SK-N-MC (cell line): ENCODE results near the gene LRRC8B.

ENCODE experiments used
- DNase-seq: peaks from one replicate; pipeline ENCODE4 v3.0.0-alpha.2; 2011; ENCODE audit warnings: low read depth, low spot score
- H3K27ac ChIP-seq: fragments of 200-600 bp; sonication (generic); 2 replicates; pipeline ENCODE4 v1.5.1; 2016; ENCODE audit warnings: mixed run types
- H3K36me3 ChIP-seq: fragments of 200-600 bp; sonication (generic); 2 replicates; pipeline ENCODE4 v1.6.1; 2017; ENCODE audit warnings: antibody characterized with exemption, low read length, mixed read lengths; ENCODE audit not compliant: insufficient read depth
- H3K4me3 ChIP-seq: fragments of 200-600 bp; sonication (generic); 2 replicates; pipeline ENCODE4 v1.5.1; 2016
- H3K9ac ChIP-seq: fragments of 200-600 bp; sonication (generic); 2 replicates; pipeline ENCODE4 v1.8.0; 2017; ENCODE audit warnings: mixed run types, mixed read lengths; ENCODE audit not compliant: insufficient read length
- H3K9me3 ChIP-seq: fragments of 200-600 bp; sonication (generic); 2 replicates; pipeline ENCODE4 v1.6.1; 2017; ENCODE audit warnings: low read depth, mild to moderate bottlenecking, antibody characterized with exemption, low read length, moderate library complexity, mixed read lengths
- EZH2 ChIP-seq: fragments of 200-600 bp; sonication (generic); IDR thresholded peaks from one replicate; pipeline ENCODE4 v1.6.1; 2017; ENCODE audit warnings: antibody characterized with exemption
- FOXP2 ChIP-seq: optimal IDR thresholded peaks from 2 replicates; pipeline ENCODE3; 2011; ENCODE audit warnings: mild to moderate bottlenecking, moderate library complexity; ENCODE audit not compliant: insufficient read depth; ENCODE audit errors: extremely low read length, control extremely low read depth
- POLR2AphosphoS5 ChIP-seq: IDR thresholded peaks from 2 replicates; pipeline ENCODE4 v1.6.1; 2012; ENCODE audit warnings: mild to moderate bottlenecking, low read depth, low read length, borderline replicate concordance

The LRRC8B gene

GRCh38 chr1:89646259-89646658, 121.6 kb downstream of the LRRC8B start:
- Histone ChIP-seq H3K27ac (no peak overlapping the region), H3K9me3 (no peaks in the 10 kb centered on the region), H3K4me3 (no peak overlapping the region), H3K36me3 (no peaks in the 10 kb centered on the region), H3K9ac (no peak overlapping the region)
- TF ChIP-seq FOXP2 (no peak), POLR2AphosphoS5 (no peak), EZH2 (no peak)
- no peak for DNase-seq
